NCI-H187 treated with DMSO at 0.1 percent for 48 hours (cell line): ENCODE data around the gene UQCR10.

ENCODE experiments used
- DNase-seq: peaks from one replicate; lab custom pipeline; 2025; lab: John Stamatoyannopoulos, UW

The UQCR10 gene

GRCh38 chr22:29767171-29768051 is at the start of gene UQCR10:
Gene UQCR10, plus strand, starts transcription at chr22:29767369. Its CDS starts 30 bp downstream, at chr22:29767399.
- peak; percentile 49 for DNase-seq

GRCh38 chr22:29717789-29718188 is 49.4 kb upstream of the UQCR10 start:
- no peak for DNase-seq

- DNase-seq = no peak
Observed at GRCh38 chr22:29718949-29719898, 47.9 kb upstream of the UQCR10 start.

- no peak for DNase-seq
Observed at GRCh38 chr22:29719899-29720645, 47.1 kb upstream of the UQCR10 start, which contains the start of gene CABP7. Gene CABP7, plus strand, starts transcription at chr22:29720003. Its CDS starts 422 bp downstream, at chr22:29720425.

- no peak for DNase-seq
Observed at GRCh38 chr22:29720811-29721323, 46.3 kb upstream of the UQCR10 start.

- DNase-seq = no peak
Observed at GRCh38 chr22:29722151-29722550, 45.0 kb upstream of the UQCR10 start.

- DNase-seq = no peak
Observed at GRCh38 chr22:29722587-29722986, 44.6 kb upstream of the UQCR10 start.

GRCh38 chr22:29723766-29724165 is 43.4 kb upstream of the UQCR10 start:
- no peak for DNase-seq

GRCh38 chr22:29724843-29725242 is 42.3 kb upstream of the UQCR10 start:
- no peak for DNase-seq

GRCh38 chr22:29726106-29726505 is 41.1 kb upstream of the UQCR10 start:
- DNase-seq = no peak

GRCh38 chr22:29726512-29727130 is 40.5 kb upstream of the UQCR10 start:
- DNase-seq = no peak

GRCh38 chr22:29727131-29727523 is 40.0 kb upstream of the UQCR10 start:
- DNase-seq = no peak

GRCh38 chr22:29729161-29729560 is 38.0 kb upstream of the UQCR10 start:
- DNase-seq = no peak

GRCh38 chr22:29731058-29731850 is 35.9 kb upstream of the UQCR10 start:
- DNase-seq = no peak

GRCh38 chr22:29732883-29733282 is 34.3 kb upstream of the UQCR10 start:
- DNase-seq = no peak

GRCh38 chr22:29733362-29734201 is 33.6 kb upstream of the UQCR10 start:
- DNase-seq = peak; percentile 30

GRCh38 chr22:29734406-29734805 is 32.8 kb upstream of the UQCR10 start:
- no peak for DNase-seq

GRCh38 chr22:29734838-29735237 is 32.3 kb upstream of the UQCR10 start:
- DNase-seq = no peak

GRCh38 chr22:29735416-29735815 is 31.8 kb upstream of the UQCR10 start:
- DNase-seq = no peak
